KMS-11 (cell line): ENCODE measurements around the gene CDK14.

Experiments used
- H2AFZ ChIP-seq: fragments of 200-600 bp; sonication (generic); 2 replicates; pipeline ENCODE4 v1.6.1; 2016; ENCODE audit warnings: antibody characterized with exemption, mixed run types, low read depth
- H3K27ac ChIP-seq: fragments of 200-600 bp; sonication (generic); 2 replicates; pipeline ENCODE4 v1.6.1; 2016; ENCODE audit warnings: mild to moderate bottlenecking, mixed run types
- H3K27me3 ChIP-seq: fragments of 200-600 bp; sonication (generic); 2 replicates; pipeline ENCODE4 v1.6.1; 2017; ENCODE audit warnings: mild to moderate bottlenecking, low read depth, mixed run types, moderate library complexity; ENCODE audit not compliant: insufficient read depth
- H3K36me3 ChIP-seq: fragments of 200-600 bp; sonication (generic); 2 replicates; pipeline ENCODE4 v1.6.1; 2017; ENCODE audit warnings: mild to moderate bottlenecking, mixed run types; ENCODE audit not compliant: insufficient read depth
- H3K4me1 ChIP-seq: fragments of 200-600 bp; sonication (generic); 2 replicates; pipeline ENCODE4 v1.6.1; 2016; ENCODE audit warnings: mild to moderate bottlenecking, low read depth, mixed run types; ENCODE audit not compliant: poor library complexity, severe bottlenecking
- H3K4me2 ChIP-seq: fragments of 200-600 bp; sonication (generic); 2 replicates; pipeline ENCODE4 v1.7.0; 2016; ENCODE audit warnings: mild to moderate bottlenecking, mixed run types
- H3K4me3 ChIP-seq: fragments of 200-600 bp; sonication (generic); IDR thresholded peaks from 2 replicates; pipeline ENCODE4 v1.6.1; 2017; ENCODE audit warnings: low read depth, low read length, mixed read lengths; ENCODE audit not compliant: insufficient read depth
- H3K79me2 ChIP-seq: fragments of 200-600 bp; sonication (generic); 2 replicates; pipeline ENCODE4 v1.6.1; 2016; ENCODE audit warnings: low read depth, mixed run types; ENCODE audit not compliant: insufficient read depth
- H3K9ac ChIP-seq: fragments of 200-600 bp; sonication (generic); 2 replicates; pipeline ENCODE4 v1.6.1; 2016; ENCODE audit warnings: mild to moderate bottlenecking, mixed run types
- H4K20me1 ChIP-seq: fragments of 200-600 bp; sonication (generic); 2 replicates; pipeline ENCODE4 v1.6.1; 2016; ENCODE audit warnings: mild to moderate bottlenecking, mixed run types; ENCODE audit not compliant: insufficient read depth
- TF ChIP-seq, protein P1 (sequence below): fragments of 200-600 bp; sonication (generic); conservative IDR thresholded peaks from 2 replicates; pipeline ENCODE4 v1.6.1; 2017; ENCODE audit warnings: low read depth, mild to moderate bottlenecking, antibody characterized with exemption, low read length, moderate library complexity, mixed read lengths

CDK14 gene

DNA sequence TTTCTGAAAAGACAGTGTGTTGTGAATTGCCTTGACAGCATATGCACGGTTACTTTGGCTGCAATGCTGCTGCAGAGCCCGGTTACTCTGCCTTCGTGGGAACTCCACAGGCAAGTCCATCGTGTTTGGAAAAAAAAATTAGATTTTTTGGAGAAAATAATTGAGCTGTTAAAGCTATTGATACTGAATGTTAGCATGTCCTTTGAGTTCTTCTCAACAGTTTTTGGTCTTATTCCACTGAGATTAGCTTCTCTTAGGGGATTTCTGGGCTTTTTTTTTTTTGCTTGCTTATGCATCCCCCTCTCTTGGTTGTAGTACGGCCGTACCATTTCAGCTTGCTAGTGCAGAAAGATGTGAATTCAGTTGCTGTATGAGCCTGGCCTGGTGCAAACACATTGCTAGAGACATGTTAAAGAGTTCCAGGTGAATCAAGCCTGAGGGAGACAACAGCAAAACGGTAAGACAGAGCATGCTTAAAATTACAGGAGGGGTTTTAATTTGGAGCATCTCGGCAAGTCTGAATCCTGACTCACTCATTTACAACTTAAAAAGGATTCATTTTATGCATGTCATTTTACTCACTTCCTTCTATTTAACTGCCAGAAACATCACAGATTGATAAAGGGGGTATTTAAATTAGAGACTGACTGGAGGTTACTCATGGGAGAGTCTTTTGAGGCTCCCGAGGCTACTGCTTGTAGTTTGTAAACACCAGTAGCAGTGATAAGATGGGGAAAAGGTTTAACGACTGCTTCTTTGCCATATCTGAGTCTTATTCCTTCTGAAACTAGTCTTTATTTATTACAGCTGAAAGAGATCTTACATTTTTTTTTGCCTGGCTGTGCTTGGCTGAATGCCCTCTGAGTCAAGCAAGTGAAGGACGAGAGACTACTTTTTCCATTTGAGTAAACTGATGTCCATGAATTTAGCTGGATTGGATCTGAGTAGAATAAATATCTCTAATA, 113.7 kb downstream of the CDK14 start:
- Histone ChIP-seq H3K36me3 (no peaks in the 10 kb centered on the region), H3K4me3 (no peak overlapping the region), H4K20me1 (no peaks in the 10 kb centered on the region), H3K9ac (peak overlapping the region; percentile 89), H3K27me3 (no peaks in the 10 kb centered on the region), H3K4me1 (peaks cover 43% of the 10 kb centered on the region), H3K79me2 (peaks cover 72% of the 10 kb centered on the region), H3K4me2 (peak overlapping the region; percentile 99), H3K27ac (peak overlapping the region; percentile 93), H2AFZ (peak overlapping the region; percentile 45; the same call in 1 of the 2 replicates)
- TF ChIP-seq, protein P1, sequence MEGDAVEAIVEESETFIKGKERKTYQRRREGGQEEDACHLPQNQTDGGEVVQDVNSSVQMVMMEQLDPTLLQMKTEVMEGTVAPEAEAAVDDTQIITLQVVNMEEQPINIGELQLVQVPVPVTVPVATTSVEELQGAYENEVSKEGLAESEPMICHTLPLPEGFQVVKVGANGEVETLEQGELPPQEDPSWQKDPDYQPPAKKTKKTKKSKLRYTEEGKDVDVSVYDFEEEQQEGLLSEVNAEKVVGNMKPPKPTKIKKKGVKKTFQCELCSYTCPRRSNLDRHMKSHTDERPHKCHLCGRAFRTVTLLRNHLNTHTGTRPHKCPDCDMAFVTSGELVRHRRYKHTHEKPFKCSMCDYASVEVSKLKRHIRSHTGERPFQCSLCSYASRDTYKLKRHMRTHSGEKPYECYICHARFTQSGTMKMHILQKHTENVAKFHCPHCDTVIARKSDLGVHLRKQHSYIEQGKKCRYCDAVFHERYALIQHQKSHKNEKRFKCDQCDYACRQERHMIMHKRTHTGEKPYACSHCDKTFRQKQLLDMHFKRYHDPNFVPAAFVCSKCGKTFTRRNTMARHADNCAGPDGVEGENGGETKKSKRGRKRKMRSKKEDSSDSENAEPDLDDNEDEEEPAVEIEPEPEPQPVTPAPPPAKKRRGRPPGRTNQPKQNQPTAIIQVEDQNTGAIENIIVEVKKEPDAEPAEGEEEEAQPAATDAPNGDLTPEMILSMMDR, result no peak

GRCh38 chr7:90710466-90710850, 114.3 kb downstream of the CDK14 start:
- Histone ChIP-seq H3K27me3 (no peaks in the 10 kb centered on the region), H3K9ac (peak overlapping the region; percentile 89), H4K20me1 (no peaks in the 10 kb centered on the region), H2AFZ (no peak overlapping the region), H3K79me2 (peaks cover 79% of the 10 kb centered on the region), H3K4me3 (no peak overlapping the region), H3K27ac (peak overlapping the region; percentile 93), H3K36me3 (no peaks in the 10 kb centered on the region), H3K4me2 (peak overlapping the region; percentile 99), H3K4me1 (peaks cover 48% of the 10 kb centered on the region)
- TF ChIP-seq, protein P1, result no peak

GRCh38 chr7:90713628-90714027, 117.5 kb downstream of the CDK14 start:
- TF ChIP-seq, protein P1, result no peak
- Histone ChIP-seq H4K20me1 (no peaks in the 10 kb centered on the region), H3K9ac (peak overlapping the region; percentile 89), H3K27ac (peak overlapping the region; percentile 93), H3K4me3 (no peak overlapping the region), H3K36me3 (no peaks in the 10 kb centered on the region), H3K4me1 (peaks cover 50% of the 10 kb centered on the region), H3K27me3 (no peaks in the 10 kb centered on the region), H2AFZ (no peak overlapping the region), H3K4me2 (peak overlapping the region; percentile 99), H3K79me2 (peaks cover 96% of the 10 kb centered on the region)

DNA sequence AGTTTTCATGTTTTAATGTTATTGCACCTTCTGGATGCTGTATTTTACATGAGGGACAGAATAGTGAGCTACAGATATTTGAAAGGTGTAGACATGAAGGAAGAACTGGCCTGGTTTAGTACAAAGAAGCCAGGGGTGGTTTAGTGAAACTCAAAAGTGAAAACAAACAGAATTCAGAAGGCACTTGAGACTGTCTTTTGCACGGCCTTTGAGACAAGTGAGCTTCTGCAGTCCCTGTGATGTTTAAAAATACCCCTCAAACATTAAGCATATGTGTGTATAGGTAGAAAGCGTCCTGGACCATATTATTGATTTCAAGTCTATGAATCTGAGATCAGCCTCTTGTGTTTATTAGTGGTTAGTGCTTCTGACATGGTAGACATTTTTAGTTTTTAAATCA, 118.9 kb downstream of the CDK14 start:
- peak overlapping the region; percentile 89 for H3K9ac ChIP-seq
- H3K27ac ChIP-seq, result peak overlapping the region; percentile 93
- peaks cover 100% of the 10 kb centered on the region for H3K79me2 ChIP-seq
- peak overlapping the region; percentile 99 for H3K4me2 ChIP-seq
- H2AFZ ChIP-seq, result no peak overlapping the region
- H3K4me1 ChIP-seq, result peaks cover 64% of the 10 kb centered on the region
- no peaks in the 10 kb centered on the region for H3K27me3 ChIP-seq
- H3K36me3 ChIP-seq, result no peaks in the 10 kb centered on the region
- H4K20me1 ChIP-seq, result no peaks in the 10 kb centered on the region
- H3K4me3 ChIP-seq, result no peak overlapping the region
- TF ChIP-seq, protein P1, result no peak
